ENCODE data around the gene CRABP2.

Gene CRABP2

GRCh38 chr1:156668801-156669637 is 36.4 kb downstream of the CRABP2 start:
- TF ChIP-seq CTCF (conservative IDR thresholded peaks at IDR 0.05) = no peak
- no peak overlapping the region for H3K27ac ChIP-seq

GRCh38 chr1:156667968-156668709 is 37.2 kb downstream of the CRABP2 start:
- no peak overlapping the region for H3K27ac ChIP-seq
- TF ChIP-seq CTCF (conservative IDR thresholded peaks at IDR 0.05) = no peak

GRCh38 chr1:156667610-156667967 is 37.8 kb downstream of the CRABP2 start:
- TF ChIP-seq CTCF (conservative IDR thresholded peaks at IDR 0.05) = no peak
- H3K27ac ChIP-seq = no peak overlapping the region

GRCh38 chr1:156666862-156667609 is 38.3 kb downstream of the CRABP2 start:
- no peak overlapping the region for H3K27ac ChIP-seq
- no peak for TF ChIP-seq CTCF (conservative IDR thresholded peaks at IDR 0.05)

- H3K27ac ChIP-seq = no peak overlapping the region
- no peak for TF ChIP-seq CTCF (conservative IDR thresholded peaks at IDR 0.05)
Observed at GRCh38 chr1:156665539-156665938, 39.8 kb downstream of the CRABP2 start.

- H3K27ac ChIP-seq = no peak overlapping the region
- no peak for TF ChIP-seq CTCF (conservative IDR thresholded peaks at IDR 0.05)
Observed at GRCh38 chr1:156664767-156665411, 40.5 kb downstream of the CRABP2 start.

Measured in VCaP (cell line).